Body of pancreas (tissue), 4 donors: Measurements from ENCODE around the gene KLHL29.

ENCODE experiments used
- POLR2A ChIP-seq, 3 donors: fragments of 450-650 bp; IDR thresholded peaks; one replicate each; pipeline ENCODE4 v1.6.1; 2016; ENCODE audit warnings: antibody characterized with exemption in 3 of 3, mild to moderate bottlenecking in 2 of 3
- TF ChIP-seq, protein P1 (sequence below), 7 experiments: fragments of 450-650 bp in 4 of 7; fragments of 200-600 bp in 3 of 7; sonication (generic) in 3 of 7; IDR thresholded peaks; one replicate each; pipeline ENCODE4 v1.5.1; 2016 to 2019; ENCODE audit warnings: antibody characterized with exemption in 7 of 7

DNA sequence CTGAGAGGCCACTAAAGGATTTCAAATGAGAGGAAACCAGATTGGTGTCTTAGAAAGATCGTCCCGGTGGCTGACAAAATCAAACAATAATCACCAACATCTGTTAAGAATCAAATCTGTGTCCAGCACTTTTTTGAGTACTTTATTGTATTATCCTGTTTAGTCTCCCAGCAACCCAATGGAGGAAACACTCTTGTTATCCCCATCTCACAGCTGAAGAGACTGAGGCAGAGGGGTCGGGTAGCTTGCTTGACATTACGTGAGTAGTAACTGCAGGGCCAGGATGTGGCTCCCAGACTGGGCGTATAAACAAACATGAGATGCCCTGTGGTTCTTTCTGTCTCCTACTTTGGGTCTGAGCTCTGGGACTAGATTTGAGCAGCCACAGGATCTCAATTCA lies 76.0 kb downstream of the KLHL29 start:
- TF ChIP-seq, protein P1, sequence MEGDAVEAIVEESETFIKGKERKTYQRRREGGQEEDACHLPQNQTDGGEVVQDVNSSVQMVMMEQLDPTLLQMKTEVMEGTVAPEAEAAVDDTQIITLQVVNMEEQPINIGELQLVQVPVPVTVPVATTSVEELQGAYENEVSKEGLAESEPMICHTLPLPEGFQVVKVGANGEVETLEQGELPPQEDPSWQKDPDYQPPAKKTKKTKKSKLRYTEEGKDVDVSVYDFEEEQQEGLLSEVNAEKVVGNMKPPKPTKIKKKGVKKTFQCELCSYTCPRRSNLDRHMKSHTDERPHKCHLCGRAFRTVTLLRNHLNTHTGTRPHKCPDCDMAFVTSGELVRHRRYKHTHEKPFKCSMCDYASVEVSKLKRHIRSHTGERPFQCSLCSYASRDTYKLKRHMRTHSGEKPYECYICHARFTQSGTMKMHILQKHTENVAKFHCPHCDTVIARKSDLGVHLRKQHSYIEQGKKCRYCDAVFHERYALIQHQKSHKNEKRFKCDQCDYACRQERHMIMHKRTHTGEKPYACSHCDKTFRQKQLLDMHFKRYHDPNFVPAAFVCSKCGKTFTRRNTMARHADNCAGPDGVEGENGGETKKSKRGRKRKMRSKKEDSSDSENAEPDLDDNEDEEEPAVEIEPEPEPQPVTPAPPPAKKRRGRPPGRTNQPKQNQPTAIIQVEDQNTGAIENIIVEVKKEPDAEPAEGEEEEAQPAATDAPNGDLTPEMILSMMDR (IDR thresholded peaks at IDR 0.05): no peak
- TF ChIP-seq POLR2A (IDR thresholded peaks at IDR 0.05): no peak
